Stimulated activated CD8-positive, alpha-beta memory T cell treated with anti-CD3 and anti-CD28 coated beads, Interleukin-12 subunit alpha, Interleukin-12 subunit beta, amount 100 ng/mL, for 4 hours (primary cell): ENCODE measurements around the gene GRID1.
A peak's percentile ranks its signal among the peaks of the same experiment; 100 is the strongest.

ENCODE experiments used
- DNase-seq: peaks from one replicate; pipeline ENCODE4 v3.0.0-alpha.2; 2020; ENCODE audit warnings: low read depth

The GRID1 gene

DNA sequence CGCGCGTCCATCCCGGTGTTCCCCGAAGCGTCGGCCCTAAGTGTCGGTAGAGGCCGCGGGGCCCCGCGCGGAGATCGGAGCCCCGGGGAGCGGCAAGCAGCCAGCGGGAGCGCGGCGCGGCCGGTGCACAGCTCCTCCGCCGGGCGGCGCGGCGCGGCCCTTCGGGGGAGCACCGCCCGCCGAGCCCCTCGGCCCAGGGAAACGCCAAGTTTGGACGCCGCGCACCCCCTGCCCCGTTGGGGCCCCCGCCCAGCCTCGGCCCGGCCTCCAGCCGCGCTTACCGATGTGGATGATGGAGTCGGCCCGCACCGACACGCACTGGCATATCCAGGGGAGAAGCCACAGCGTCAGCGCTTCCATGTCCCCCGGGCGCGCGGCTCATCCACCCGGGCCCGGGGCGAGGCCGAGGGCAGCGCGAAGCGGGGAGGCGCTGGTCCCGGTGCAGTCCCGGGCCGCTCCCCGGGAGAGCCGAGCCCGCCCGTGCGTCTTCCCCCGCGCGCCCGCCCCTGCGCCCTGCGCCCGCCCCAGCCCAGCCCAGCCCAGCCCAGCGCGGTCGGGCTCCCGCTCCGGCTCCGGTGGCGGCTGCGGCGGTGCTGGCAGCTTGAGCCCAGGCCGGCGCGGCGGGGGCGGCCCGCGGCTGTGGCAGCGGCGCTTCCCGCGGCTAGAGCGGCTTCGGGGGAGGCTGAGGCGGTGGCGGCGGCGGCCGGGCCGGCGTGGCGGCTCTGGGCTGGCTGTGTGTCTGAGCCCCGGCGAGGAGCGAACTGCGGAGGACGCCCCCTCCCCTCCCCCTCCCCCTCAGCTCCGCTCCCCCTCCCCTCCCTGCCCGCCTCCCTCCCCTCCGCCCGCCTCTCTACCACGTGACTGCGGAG is at the start of gene GRID1:
Gene GRID1, minus strand, starts transcription at position 763 of the 869 bp plus-strand sequence.
- DNase-seq = no peak

DNA sequence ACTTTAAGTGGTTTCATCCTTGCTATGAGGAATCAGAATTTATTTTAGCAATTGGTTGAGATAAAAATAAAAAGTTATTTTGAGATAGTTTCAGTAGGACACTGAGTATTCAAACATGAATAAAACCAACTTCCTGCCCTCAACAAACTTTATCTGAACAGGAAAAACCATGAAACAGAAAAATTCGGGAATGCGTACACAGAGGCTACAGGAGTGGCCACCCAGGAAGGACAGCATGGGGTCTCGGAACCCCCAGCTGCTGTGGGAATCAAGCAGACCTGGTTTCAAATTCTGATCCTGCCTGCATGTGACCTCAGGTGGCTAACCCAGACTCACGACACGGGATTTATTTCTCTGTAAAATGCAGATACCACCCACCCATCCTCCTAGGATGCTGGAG is 49.0 kb upstream of the GRID1 start:
- no peak for DNase-seq

DNA sequence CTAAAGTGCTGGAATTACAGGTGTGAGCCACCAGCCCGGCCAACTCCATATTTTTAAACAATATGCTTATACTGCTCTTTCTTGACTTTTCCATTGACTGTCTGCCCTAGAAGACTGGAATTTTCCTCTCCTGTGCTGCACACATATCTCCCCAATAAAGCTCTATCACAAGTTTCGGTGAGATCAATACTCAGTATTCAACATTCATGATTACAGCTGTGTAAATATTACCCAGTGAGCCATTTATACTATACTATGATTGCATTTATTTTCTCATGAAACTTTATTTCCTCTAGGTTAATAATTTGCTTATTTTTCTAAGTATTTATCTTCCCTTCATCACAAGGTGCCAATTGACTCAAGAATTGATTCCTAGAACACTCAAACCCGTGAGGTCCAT is 48.5 kb upstream of the GRID1 start:
- DNase-seq = no peak

DNA sequence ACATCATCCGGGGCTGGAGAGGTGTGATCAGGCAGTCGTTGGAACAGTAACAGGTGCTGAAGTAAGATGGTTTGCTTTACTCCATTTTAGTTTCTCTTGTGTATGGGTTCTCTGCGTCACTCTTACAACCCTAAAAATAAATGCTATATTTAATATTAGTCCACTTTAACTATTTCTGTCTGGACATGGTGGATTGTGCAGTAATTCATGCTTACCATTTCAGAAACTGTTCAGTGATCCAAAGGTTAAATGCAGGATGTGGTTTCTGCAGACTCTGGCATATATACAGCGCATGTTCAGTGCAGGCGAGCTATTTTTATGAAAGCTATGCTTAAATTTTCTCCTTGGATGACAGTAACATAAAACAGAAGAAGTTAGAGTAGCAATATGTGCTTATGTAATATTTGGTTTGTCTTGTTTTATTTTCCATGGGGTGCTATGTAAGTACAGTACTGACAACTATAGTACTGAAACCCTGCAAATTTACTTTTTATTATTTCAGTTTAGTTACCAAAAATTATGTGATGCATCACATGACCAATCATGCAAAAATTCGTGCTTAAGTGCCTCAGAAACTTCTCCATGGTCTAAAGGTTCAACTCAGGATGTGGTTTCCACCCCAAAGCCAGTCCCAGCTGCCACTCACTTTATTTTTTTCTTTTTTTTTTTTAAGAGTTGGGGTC is 46.6 kb upstream of the GRID1 start:
- DNase-seq = no peak

- no peak for DNase-seq
These were observed 45.4 kb upstream of the GRID1 start for GRCh38 chr10:86411852-86412560.

- DNase-seq = no peak
These were observed 44.8 kb upstream of the GRID1 start for GRCh38 chr10:86411281-86411841.

DNA sequence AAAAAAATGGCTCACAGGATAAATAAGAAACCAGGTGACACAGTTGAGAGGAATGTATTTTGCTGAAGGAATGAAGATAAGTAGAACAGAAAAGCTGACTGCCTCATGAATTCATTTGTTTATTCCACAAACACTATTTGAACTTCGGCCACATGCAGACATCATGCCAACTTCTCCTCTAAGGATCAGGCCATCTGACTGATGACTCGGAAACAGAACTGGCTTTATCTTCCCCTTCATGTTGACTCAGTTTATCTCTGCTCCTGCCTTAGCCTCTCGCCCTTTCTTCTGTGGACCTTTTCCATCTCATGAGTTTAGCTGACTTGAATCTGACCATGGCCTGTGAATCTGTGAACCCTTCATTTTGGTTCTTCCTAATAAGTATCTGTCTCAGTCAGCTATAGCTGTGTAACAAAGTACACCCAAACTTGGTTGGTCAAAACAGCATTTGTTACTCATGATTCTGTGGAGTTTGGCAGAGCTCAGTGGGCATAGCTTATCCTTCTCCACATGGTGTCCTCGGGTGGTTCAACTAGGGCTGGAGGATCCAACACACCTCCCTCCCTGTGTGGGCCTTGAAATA is 44.0 kb upstream of the GRID1 start:
- no peak for DNase-seq

GRCh38 chr10:86409183-86409582 is 42.6 kb upstream of the GRID1 start:
- DNase-seq = no peak

- no peak for DNase-seq
These were observed 36.7 kb upstream of the GRID1 start for GRCh38 chr10:86403183-86403797.

GRCh38 chr10:86402283-86402941 is 35.8 kb upstream of the GRID1 start:
- no peak for DNase-seq

- DNase-seq = no peak
These were observed 35.1 kb upstream of the GRID1 start for GRCh38 chr10:86401588-86402282.

DNA sequence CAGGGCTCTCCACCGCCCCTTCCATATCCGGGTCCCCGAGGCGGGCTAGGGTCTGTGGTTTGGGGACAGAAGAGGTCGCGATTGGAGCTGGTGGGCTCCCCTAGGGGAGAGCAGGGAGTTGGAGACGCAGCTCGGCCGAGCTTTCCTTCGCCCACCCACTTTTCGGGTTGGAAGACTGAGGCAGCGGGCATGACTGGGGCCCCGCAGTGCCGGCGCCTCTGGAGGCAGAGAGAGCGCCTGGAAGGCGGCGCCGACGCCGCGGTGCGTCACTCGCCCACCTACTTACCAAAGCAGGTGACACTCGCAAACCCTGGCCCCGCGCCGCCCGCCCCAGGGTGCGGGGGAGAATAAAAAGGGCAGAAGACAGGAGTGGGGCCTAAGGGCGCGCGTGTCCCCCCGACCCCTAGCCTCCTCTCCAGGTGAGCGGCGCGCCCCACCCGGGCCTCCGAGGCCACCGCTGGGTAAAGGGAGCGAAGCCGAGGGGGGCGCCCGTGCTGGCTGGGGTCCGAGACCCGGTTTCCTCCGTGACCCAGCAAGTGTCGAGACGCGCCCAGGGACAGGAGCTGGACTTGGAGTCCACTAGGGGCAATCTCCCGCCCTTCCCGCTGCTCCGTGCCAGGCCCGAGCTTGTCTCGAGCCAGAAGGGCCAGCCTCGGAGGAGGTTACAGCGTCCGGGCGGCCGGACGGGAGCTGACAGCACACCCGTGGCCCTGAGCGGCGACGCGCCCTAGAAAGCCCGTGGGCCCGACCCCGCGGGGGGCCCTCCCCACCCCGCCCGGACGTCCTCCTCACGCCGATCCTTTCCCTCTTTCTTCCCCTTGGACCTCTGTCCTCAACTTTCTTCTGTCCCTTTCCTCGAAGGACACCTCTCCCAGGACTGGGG is 34.4 kb upstream of the GRID1 start:
- peak; percentile 67 for DNase-seq

DNA sequence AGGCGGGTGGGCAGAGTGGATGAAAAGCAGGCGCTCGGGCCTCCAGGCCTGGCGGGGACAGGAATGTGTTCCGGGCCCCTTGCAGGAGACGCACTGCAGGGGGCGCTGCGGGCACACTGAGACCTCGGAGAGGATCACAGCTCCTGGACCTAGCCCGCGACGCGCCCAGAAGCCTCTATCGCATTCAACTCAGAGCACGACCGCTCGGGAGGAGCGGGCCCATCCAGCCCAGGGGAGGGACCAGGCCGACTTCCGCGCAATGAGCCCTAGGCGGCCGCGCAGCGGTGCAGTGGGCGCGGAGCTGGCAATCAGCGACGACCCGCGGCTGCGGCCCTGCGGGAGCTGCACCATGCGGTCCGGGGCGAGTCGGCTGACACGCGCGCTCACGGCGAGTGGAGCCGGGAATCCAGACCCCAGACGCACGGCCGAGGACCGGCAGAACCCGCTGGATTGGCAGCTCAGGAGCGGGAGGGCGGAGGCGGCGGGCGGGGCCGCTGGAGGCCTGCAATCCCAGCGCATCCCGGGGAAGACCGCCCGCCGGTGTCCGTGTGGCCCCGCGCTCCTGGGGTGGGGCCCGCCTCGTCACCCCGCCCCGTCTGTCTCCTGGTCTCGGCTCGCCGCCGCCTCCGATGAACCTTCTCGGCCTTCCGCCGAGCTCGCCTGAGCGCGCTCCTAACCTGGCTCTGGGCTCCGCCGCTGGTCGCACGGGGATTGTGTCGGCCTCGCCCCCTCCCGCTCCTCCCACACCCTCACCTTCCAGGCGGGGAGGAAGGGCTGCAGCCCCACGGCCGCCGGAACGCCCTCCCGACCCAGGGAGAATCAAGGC is 33.5 kb upstream of the GRID1 start:
- peak; percentile 80 for DNase-seq

- no peak for DNase-seq
These were observed 32.9 kb upstream of the GRID1 start for GRCh38 chr10:86399514-86399878.

GRCh38 chr10:86397120-86397519 is 30.5 kb upstream of the GRID1 start:
- DNase-seq = no peak

GRCh38 chr10:86393862-86394455 is 27.4 kb upstream of the GRID1 start:
- DNase-seq = no peak

- no peak for DNase-seq
These were observed 26.8 kb upstream of the GRID1 start for GRCh38 chr10:86393362-86393761.

DNA sequence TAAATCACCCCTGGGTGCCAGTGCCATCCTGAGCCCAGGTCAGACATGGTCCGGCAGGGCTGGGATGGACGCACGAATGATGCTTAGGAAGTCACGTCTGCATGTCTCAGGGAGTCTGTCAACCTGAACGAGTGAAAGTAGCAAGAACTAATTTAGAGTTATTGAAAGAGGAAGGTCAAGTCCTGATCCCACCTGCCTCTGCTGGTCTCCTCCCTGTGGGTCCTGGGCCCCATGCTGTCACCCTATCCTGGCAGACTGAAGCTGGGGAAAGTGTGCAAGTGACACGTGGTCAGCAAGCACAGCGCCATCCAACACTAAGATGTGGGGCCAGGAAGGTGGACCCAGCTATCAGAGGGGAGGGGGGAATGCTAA is 26.1 kb upstream of the GRID1 start:
- DNase-seq = no peak
